Measurements from ENCODE around the gene MRPS10.
"Not testable (repeated sequence)": the region's sequence is repeated elsewhere in the genome, so short reads cannot be mapped to it uniquely, and the experiment has no call there.

MRPS10 gene

DNA sequence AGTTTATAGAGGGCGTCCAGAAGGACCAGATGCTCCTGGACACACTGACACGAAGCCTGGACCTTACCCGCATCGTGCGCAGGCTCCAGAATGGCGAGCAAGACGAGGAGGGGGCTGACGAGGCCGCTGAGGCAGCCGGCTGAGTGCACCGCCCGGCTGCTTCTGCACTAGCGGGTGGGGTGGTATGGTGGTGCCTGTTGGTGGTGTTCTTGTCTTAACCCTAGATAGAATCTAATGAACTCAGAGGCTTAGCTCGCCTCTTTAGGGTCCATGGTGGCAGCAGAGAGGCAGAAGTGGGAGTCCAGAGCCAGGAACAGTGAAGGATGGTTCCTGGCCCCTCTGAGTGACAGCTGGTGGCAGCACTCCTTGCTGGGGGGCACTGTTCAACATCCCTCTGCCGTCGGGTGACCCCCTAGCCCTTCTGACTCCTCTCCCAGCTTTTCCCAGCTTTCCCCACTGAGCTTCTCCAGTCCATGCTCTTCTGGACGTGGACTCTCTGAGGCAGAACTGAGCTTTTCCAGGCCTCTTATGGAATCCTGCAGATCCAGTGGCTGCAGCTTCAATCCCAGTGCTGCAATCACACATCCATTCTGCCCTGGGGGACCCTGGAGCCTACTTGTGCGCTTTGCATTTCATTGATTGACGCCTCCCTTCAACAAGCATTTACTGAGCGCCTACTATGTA lies 38.3 kb downstream of the MRPS10 start:
- no peak for DNase-seq (ENCODE audit: low read depth in 1 of 2, low spot score in 1 of 2)

DNA sequence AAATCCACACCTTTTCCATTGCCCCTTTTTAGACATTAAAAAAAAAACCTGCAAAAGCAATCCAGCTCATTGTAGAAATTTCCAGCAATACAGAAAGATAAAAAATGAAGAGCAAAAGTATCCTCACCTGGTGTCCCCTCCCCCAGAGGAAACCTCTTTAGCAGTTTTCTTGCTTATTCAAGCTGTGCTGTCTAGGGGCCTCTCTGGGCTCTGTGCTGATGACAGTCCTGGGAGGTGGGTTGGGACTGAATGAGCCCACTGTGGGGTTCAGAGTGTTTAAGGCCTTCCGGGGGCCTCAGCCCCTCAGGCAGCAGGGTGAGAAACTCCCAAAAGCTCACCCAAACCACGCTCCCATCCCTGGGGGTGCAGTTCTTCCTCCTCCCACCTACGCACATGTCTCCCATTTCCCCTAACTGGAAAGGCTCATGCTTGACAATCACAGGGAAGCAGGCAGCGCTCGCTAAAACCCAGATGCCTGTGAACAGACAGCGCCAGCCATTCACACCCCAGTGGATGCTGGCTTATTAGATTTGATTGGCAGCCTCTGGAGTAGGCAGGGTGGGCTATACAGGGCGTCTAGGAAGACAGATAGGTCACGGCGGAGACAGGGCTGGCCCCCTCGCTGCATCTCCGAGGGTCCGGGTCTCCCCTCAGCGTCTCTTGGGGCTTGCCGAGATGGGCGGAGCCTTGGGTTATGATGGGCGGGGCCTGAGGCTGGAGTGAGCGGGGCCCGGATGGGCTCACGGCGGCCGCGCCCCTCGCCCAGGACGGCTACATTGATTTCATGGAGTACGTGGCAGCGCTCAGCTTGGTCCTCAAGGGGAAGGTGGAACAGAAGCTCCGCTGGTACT lies 39.9 kb downstream of the MRPS10 start:
- no peak for DNase-seq (ENCODE audit: low read depth in 1 of 2, low spot score in 1 of 2)

DNA sequence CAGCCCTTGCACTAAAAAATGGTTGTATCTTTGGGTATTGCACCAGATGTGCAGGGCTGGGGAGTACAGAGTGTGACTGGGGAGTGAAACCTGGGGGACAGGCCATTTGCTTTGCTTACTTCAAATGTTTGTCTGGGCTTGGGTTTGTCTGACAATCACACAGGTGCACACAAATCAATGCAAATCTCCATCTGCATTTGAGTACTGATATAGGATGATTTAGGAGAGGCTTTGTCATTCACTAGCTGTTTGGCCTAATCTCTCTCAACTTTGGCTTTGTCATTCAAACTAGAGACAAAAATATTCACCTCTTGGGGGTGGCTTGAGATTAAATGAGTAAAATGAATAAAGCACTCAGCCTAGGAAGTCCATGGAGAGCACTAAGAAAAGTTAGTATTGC lies 40.7 kb downstream of the MRPS10 start:
- DNase-seq (ENCODE audit: low read depth in 1 of 2, low spot score in 1 of 2) = no peak

DNA sequence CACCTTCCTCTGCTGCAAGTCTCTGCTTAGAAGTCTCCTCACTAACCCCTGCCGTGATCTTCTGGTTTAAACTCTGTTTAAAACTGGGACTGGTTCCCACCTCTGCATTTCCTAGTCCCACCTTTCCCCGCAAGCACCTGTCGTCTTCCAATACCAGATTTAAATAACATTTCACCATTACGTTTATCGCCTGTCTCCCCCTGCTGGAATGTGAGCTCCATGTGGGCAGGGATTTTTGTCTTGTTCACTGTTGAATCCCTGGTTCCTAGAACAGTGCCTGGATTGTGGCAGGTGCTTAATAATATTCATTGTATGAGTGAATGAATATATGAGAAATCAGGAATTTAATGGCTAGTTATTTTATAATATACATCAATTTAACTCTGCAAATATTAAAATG lies 41.8 kb downstream of the MRPS10 start:
- DNase-seq (ENCODE audit: low read depth in 1 of 2, low spot score in 1 of 2) = no peak

DNA sequence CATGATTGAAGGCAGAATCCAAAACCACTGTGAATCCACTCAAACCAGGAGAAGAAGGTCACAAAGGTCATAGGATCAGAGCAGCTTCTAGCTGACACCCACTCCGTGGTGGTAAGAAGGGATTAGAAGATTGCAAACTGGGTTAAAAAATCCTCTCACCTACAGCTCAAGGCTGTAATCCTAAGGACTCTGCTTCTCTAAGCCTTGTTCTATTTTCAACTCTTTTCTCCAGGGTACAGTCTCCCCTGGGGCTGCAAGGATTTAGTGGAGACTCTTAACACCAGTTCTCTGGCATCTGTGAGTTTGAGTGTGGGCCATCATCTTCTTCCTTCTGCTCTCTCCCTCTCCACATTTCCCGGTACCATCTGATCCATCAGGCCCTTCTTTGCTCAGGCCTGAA lies 44.6 kb downstream of the MRPS10 start, which contains the start of gene GUCA1A:
Gene GUCA1A (plus strand): TSS at position 264 of the 400 bp plus-strand sequence. CDS start 250 bp downstream, outside the sequence.
- no peak for DNase-seq (ENCODE audit: low read depth in 1 of 2, low spot score in 1 of 2)

DNA sequence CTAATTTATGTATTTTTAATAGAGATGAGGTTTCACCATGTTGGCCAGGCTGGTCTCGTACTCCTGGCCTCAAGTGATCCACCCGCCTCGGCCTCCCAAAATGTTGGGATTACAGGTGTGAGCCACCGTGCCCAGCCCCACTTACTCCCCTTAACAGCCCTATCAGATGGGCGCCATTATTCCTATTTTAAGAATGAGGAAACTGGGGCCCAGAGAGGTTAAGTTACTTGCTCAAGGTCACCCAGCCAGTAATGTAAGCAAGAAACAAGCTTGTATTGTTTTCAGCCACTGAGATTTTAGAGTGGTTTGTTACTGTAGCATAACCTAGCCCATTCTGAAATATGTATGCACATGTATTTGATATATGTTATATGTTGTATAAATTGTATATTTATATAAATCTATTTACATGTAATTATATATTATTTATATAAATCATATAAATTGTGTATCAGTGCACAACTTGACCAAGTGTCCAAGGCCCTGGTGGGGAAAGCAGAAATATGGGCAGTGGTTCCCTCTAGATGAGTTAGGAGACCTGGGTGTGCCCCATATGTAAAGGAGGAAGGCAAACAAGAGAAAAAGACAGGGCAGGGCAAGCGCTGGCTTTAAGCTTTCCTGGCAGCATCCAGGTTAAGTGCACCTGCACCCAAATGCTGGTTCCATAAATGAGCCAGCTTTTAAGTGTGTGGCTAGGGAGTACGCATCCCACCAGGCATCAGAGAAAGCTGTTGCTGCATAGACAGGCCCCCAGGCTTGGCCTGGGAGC lies 45.7 kb downstream of the MRPS10 start:
- no peak for DNase-seq (ENCODE audit: low read depth in 1 of 2, low spot score in 1 of 2)

DNA sequence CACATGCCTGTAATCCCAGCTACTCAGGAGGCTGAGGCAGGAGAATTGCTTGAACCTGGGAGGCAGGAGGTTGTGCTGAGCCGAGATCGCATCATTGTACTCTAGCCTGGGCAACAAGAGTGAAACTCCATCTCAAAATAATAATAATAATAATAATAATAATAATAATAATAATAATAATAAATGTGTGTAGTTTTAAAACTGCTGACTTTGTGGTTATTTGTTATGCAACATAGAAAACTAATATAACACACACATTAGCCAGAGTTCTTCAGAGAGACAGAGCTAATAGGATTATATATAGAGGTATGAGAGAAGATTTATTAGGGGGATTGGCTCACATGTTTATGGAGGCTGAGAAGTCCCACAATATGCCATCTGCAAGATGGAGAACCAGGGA lies 47.9 kb downstream of the MRPS10 start:
- not testable (repeated sequence) for DNase-seq (ENCODE audit: low read depth in 1 of 2, low spot score in 1 of 2)

DNA sequence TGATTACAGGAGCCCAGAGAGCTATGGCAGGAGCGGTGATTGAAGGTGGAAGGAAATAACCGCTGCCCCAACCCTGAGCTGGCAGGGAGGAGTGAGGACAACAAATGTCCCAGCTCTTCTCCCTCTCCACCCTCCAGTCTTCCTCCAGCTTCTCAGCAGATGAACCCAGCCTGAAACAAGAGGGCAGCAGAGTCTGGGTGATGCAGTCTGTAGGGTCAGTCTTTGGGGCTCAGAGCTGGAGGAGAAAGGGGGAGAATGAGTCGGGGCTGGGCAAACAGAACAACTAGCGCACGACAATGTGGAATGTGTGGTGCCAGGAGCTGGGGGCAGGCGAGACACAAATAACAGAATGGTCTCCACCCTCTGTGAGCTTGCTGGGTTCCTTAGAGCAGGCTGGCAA lies 49.0 kb downstream of the MRPS10 start:
- no peak for DNase-seq (ENCODE audit: low read depth in 1 of 2, low spot score in 1 of 2)

DNA sequence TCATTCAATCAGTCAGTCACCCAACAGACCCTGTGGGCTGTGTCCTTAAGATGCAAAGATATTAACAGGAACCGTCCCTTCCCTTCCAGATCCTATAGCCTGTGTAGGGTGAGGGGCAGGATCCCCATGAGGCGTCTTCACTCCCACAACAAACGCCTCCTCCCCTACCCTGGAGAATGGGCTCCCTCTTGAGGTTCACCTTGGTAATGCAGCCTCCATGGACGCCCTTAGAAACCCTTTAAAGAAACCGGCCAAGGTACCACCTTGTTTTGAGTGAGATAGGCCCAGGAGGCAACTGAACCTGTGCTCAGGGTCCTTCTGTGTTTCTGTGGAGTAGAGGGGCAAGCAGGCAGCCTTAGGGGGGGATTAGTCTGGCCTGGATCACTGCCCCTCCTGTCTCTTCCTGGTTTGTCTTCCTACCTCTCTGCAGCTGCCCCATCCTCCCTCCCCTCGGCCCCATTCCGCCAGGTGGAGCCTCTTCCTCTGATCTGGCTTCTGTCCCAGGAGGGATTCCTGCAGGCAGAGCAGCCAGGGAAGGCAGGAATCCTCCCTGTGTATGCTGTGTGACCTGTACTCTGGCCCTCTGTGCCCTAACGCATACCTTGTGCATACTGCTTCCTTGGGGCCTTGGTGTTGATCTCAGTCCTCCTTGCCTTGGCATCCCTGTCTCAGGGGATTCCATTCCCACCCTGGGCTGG lies 51.1 kb downstream of the MRPS10 start:
- peak; percentile 52 to 67 for DNase-seq (ENCODE audit: low read depth in 1 of 2, low spot score in 1 of 2)

DNA sequence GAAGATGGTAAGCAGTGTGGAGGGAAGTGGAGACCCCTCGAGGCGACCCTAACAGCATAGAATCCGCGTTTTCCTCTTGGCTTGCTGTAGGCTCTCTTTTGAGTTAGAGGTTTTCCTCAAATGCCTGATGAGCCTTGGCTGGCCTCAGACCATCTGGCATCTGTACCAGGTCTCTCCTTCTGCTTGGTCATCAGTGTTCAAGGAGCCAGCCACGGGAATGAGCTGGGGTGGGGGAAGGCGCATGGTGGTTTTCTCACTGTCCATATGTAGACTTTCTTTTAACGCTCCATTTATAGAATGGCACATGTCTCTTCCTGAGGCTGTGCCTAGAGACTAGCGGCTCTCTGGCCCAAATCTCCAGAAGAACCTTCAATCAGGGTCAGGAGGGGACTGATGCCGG lies 52.6 kb downstream of the MRPS10 start:
- no peak for DNase-seq (ENCODE audit: low read depth in 1 of 2, low spot score in 1 of 2)

DNA sequence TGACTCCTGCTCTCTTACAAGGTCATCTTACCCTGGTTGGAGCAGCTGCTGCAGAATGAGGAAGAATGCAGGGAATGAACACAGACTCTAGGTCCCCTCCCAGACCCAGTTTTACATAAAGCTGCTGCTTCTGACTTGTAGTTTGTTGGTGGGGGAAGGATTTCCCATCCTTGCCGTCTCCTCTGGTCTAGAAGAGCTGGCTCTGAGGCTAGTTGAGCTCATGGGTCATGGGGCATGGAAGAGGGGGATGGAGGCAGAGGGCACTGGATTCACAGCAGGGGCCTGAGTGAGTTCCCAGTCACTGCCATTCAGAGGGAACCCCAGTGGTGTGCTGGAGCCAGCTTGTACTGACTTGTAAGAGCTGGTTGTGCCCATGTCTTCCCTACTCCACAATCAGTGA lies 53.7 kb downstream of the MRPS10 start:
- DNase-seq (ENCODE audit: low read depth in 1 of 2, low spot score in 1 of 2) = no peak

DNA sequence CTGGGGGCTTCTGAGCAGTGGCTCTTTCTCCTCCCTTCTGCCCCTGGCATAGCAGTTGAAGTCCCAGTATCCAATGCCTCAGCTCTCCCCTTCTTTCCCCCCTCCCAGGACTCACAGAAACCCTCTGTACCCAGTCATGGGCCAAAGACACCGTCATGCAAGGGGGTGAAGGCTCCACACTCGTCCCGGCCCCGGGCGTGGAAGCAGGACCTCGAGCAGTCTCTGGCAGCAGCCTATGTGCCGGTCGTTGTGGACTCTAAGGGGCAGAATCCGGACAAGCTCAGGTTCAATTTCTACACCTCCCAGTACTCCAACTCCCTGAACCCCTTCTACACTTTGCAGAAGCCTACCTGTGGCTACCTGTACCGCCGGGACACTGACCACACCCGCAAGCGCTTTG lies 54.8 kb downstream of the MRPS10 start:
- DNase-seq (ENCODE audit: low read depth in 1 of 2, low spot score in 1 of 2) = no peak

DNA sequence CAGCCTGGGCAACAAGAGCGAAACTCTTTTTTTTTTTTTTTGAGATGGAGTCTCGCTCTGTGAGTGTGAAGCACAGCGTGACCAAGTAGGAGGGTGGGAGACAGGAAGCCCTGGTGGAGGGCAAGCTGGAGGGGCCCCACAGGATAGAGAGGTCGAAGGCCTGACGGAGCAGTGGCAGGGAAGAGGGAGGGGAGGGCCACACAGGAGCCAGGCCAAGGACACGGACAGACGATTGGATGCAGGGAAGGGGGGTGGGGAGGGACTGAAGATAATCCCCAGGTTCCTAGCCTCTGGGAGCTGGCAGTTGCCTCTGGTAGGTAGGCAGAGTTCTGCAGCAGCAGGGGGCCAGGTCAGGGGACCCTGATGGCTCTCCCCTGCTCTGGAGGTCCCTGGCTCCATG lies 55.3 kb downstream of the MRPS10 start:
- no peak for DNase-seq (ENCODE audit: low read depth in 1 of 2, low spot score in 1 of 2)

DNA sequence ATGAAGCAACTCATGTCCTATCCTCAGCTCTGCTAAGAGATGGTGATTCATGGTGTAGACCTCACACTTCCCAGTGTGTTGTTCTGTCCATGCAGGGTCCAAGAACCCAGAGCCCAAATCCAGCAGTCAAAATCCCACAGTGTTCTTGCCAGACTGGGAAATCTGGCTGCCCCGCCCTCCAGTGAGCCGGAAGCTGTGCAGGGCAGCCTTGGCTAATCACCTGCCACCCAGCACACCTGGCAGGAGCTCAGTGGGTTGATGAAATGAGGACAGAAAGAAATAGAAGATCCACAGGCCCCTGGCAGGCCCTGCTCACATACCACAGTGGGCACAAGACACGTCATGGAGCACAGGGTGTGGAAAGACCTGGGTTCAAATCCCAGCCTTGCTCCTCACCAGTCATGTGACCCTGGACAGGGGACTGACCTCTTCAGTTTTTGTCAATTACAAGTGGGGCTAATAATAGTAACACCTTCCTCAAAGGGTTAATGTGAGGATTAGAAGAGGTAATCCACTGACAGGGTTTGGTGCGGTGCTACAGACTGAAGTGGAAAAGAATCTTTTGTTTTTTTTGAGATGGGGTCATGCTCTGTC lies 58.1 kb downstream of the MRPS10 start:
- no peak for DNase-seq (ENCODE audit: low read depth in 1 of 2, low spot score in 1 of 2)

DNA sequence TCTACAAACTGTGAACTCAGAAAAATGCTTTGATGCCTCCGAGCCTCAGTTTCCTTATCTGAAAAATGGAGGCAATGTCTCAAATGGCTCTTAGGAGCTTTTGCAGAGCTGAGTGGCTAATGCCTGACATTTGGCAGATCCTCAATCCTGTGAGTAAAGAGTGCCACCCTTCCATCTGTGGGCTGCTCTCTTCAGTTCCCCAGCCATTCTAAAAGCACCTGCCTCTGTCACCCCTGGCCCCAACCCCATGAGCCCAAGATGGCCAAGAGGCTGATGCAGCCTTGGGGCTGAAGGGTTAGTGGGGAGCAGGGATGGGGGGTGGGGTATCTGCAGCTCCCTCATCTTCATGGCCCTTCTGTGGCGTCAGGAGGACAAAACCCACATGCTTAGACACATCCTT lies 59.0 kb downstream of the MRPS10 start:
- DNase-seq (ENCODE audit: low read depth in 1 of 2, low spot score in 1 of 2) = no peak

DNA sequence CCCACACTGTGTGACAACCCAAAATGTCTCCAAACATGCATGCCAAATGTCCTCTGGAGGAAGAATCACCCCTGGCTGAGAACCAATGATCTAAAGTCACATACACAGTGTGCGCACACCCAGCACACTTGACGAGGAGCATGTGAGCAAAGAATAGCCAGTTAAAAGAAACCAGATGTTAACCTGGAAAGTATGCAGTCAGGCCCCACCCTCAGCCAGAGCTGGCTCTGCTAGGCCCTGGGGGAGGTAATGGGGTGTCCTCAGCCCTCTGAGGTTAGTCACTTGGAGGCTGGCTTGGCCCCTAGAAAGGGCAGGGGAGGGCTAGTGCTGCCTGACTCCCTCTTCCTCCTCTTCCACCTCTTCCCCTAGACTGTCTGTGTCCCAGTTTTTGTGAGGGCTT lies 59.6 kb downstream of the MRPS10 start:
- no peak for DNase-seq (ENCODE audit: low read depth in 1 of 2, low spot score in 1 of 2)

Measured in activated T-helper 1 cell treated with anti-CD3 and anti-CD28 coated beads, Interleukin-2, amount 50 U/mL, for 16 hours (primary cell).